ENCODE results near the gene IL18BP. TPM values are rescaled to one million over a fixed set of nuclear protein-coding genes. Genes with fewer than 3 reads are reported as not detected.
A peak's percentile ranks its signal among the peaks of the same experiment; 100 is the strongest.

IL18BP gene
- total RNA-seq (2016; rRNA removed; fragmentation: Illumina TruSeq; extraction: Trizol): 1.0 and 4.1 TPM in 2 replicates
- total RNA-seq (2016; cell fraction: cytosol; rRNA removed; fragmentation: Illumina TruSeq; extraction: Trizol; ENCODE audit: low read depth): 0.40 and 0.44 TPM in 2 replicates
- total RNA-seq (2016; cell fraction: insoluble cytoplasmic fraction; rRNA removed; fragmentation: Illumina TruSeq; extraction: Trizol): 0.56 and 5.0 TPM in 2 replicates
- total RNA-seq (2016; cell fraction: membrane; rRNA removed; fragmentation: Illumina TruSeq; extraction: Trizol): 0.83 and 0.93 TPM in 2 replicates
- 9.0 and 13.2 TPM in 2 replicates for total RNA-seq (2016; cell fraction: nucleus; rRNA removed; fragmentation: Illumina TruSeq; extraction: Trizol)
- polyA plus RNA-seq (2011; rRNA removed): 12.6 and 12.8 TPM in 2 replicates
- polyA plus RNA-seq (2011; cell fraction: cytosol; rRNA removed): 2.0 and 3.4 TPM in 2 replicates
- polyA plus RNA-seq (2011; cell fraction: nucleus; rRNA removed): 74.1 and 107 TPM in 2 replicates
- polyA plus RNA-seq (2012): 6.4 and 9.6 TPM in 2 replicates
- polyA plus RNA-seq (2016; cell fraction: cytosol; fragmentation: Illumina TruSeq; extraction: Trizol; ENCODE audit: low read depth): 0.65 and 0.94 TPM in 2 replicates
- polyA plus RNA-seq (2016; cell fraction: insoluble cytoplasmic fraction; fragmentation: Illumina TruSeq; extraction: Trizol; ENCODE audit: low read depth): 0.89 and 1.3 TPM in 2 replicates
- polyA plus RNA-seq (2016; cell fraction: membrane; fragmentation: Illumina TruSeq; extraction: Trizol; ENCODE audit: low read depth): 1.1 and 1.4 TPM in 2 replicates
- polyA plus RNA-seq (2016; cell fraction: nucleus; fragmentation: Illumina TruSeq; extraction: Trizol; ENCODE audit: insufficient read depth, low read depth): 40.3 and 43.0 TPM in 2 replicates
- polyA minus RNA-seq (2011; rRNA and poly(A)+ RNA removed; ENCODE audit: low replicate concordance): 13.0 and 17.5 TPM in 2 replicates
- 1.2 and 1.4 TPM in 2 replicates for polyA minus RNA-seq (2011; cell fraction: cytosol; rRNA and poly(A)+ RNA removed)
- 18.8 and 20.0 TPM in 2 replicates for polyA minus RNA-seq (2011; cell fraction: nucleus; rRNA and poly(A)+ RNA removed)
- Bru-seq, nascent RNA: percentile 76 among the genes with signal in this experiment
- BruChase-seq, experiment 1, labeled RNA remaining after a 6-hour chase: percentile 92 among the genes with signal in this experiment
- percentile 91 among the genes with signal in this experiment for BruChase-seq, experiment 2, labeled RNA remaining after a 2-hour chase
- long read RNA-seq, experiment 1: 0 reads
- long read RNA-seq, experiment 2, partial matches to known transcripts: 0 of 1 reads
- long read RNA-seq, experiment 2, other reads (novel, unspliced or antisense): 1 of 1 reads

DNA sequence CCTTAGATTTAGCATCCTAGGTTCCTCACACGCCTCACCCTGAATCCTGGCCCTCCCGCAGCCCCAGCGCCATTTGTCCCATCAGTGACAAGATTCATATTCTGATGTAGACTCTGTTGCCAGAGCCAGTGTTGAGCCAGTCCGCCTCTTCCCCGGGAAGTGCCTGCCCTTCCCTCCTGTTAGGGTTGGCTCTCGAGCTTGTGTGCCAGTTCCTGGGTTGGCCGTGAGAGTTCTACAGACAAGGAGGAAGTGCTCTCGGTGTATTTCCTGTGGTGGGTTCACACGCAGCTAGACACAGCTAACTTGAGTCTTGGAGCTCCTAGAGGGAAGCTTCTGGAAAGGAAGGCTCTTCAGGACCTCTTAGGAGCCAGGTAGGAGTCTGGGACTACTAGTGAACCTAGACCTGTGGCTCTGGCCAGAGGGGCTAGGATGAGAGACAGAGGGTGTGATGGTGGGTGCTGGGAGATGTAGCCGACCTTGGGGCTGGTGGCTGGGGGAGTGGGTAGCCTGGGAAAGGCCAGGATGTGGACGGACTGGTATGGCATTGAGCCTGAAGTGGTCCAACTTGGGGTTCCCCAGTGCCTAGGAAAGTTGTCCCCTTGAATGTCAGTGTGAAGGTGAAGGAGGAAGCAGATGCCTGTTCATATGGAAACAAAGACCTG is at the start of gene IL18BP:
IL18BP (plus strand) TSS at position 261 of the 662 bp plus-strand sequence. CDS start 1,076 bp downstream, outside the sequence.
- no peak within 1 kb of the TSS for H2AFZ ChIP-seq (ENCODE audit: low read length)
- ChIA-PET CTCF (ENCODE audit: low intra/inter-chr PET ratio, low total read pairs) (no interaction called here), POLR2A (no interaction called here)
- intact Hi-C loops (cut with micrococcal nuclease; ENCODE audit: unreplicated experiment): no loop called here
- peaks cover 16 to 54% of the 10 kb centered on the region in 2 experiments; a peak in 4 of 5 replicates for H3K36me3 ChIP-seq (replicated peaks in 1 of 2; ENCODE audit: control insufficient read depth in 1 of 2, insufficient read depth in 2 of 2, low read length in 2 of 2)
- H3K4me1 ChIP-seq (ENCODE audit: insufficient read depth, low read length): no peaks in the 10 kb centered on the region
- no peak for DNase-seq (ENCODE audit: low spot score)
- in situ Hi-C loops (cut with HindIII; ENCODE audit: extremely low pct_ligation_motif_present, low pct_unique_long_range_greater_than_20kb): no loop called here
- no peak for FAIRE-seq
- no peaks in the 10 kb centered on the region for H3K9me3 ChIP-seq (ENCODE audit: low read length)
- ATAC-seq: no peak
- no TSS peak for BruUV-seq (replicated peaks)
- H4K20me1 ChIP-seq (ENCODE audit: insufficient read depth, low read length): no peaks in the 10 kb centered on the region
- H3K4me2 ChIP-seq (ENCODE audit: low read depth, low read length): no peak within 1 kb of the TSS
- H3K9ac ChIP-seq (ENCODE audit: insufficient read depth, low read depth, low read length): no peak within 1 kb of the TSS
- TF ChIP-seq SALL2 (CRISPR knock-in tag; IDR thresholded peaks at IDR 0.05) (no peak), RBM22 (optimal IDR thresholded peaks at IDR 0.05; ENCODE audit: low read length) (peak; percentile 60)
- H3K4me3 ChIP-seq (replicated peaks in 1 of 3; ENCODE audit: insufficient read depth in 1 of 3, low read depth in 2 of 3, low read length in 3 of 3): no peak within 1 kb of the TSS
- H3K27ac ChIP-seq (ENCODE audit: extremely low read length, insufficient read depth, low read length): no peak within 1 kb of the TSS
- WGBS (ENCODE audit: low lambda C conversion rate): 93% methylated on average over 9 of the region's 11 CpGs
- H3K79me2 ChIP-seq (ENCODE audit: insufficient read depth, low read length): no peaks in the 10 kb centered on the region
- no peaks in the 10 kb centered on the region for H3K27me3 ChIP-seq (ENCODE audit: control insufficient read depth in 1 of 2, insufficient read depth in 2 of 2, low read length in 2 of 2)
